ENCODE data around the gene PPP3R1. TPM values are rescaled to one million over a fixed set of nuclear protein-coding genes. Genes with fewer than 3 reads are reported as not detected.

Gene PPP3R1
- total and polyA plus RNA-seq, 9 of the 15 experiments (the other 6 are each of a cell fraction or from before 2014, with no cell fraction given) = 3.7 to 70.0 (median 24.8) TPM

DNA sequence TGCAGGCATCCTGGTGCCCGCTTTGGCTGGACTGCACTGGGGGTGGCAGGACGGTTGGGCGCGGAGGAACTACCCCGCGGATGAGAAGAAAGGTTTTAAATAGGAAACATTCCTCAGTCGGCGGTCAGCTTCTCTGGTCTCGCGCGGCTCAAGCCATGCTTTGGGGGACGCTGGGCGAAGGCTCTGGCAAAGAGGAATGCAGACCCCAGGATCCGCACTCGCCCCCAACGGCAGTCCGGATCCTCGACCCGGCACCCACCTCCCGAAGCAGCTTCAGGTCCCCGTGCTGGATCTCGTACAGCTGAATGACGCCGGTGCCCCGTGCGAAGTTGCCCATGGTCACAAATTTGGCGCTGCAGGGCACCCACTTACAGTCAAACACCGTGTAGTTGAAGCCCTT, 95.3 kb downstream of the PPP3R1 start:
- no peak for FAIRE-seq
- ChIA-PET POLR2A (interaction anchor here (0.5 to 2.2 kb wide), 6 partner anchors 10 to 640 kb away, joined by 3 to 6 read pairs (median 4); partner anchors contain the start of gene C1D), CTCF (ENCODE audit: low intra/inter-chr PET ratio) (no interaction called here)
- in situ Hi-C loops (cut with MboI) = no loop called here
- H3K4me1 ChIP-seq (replicated peaks in 1 of 2; ENCODE audit: control insufficient read depth in 2 of 2, insufficient read depth in 2 of 2, low read length in 2 of 2) = peaks cover 2 to 13% of the 10 kb centered on the region in 2 experiments; a peak in 2 of 5 replicates
- H3K27me3 ChIP-seq (ENCODE audit: control insufficient read depth in 2 of 2, insufficient read depth in 2 of 2, low read length in 2 of 2) = no peaks in the 10 kb centered on the region
- ATAC-seq = peak; percentile 35
- H2AFZ ChIP-seq (ENCODE audit: low read depth, low read length) = peak overlapping the region; percentile 97
- H3K9me3 ChIP-seq (replicated peaks; ENCODE audit: control insufficient read depth, insufficient read depth, low read depth, low read length) = no peaks in the 10 kb centered on the region
- peak overlapping the region; percentile 98 for H3K27ac ChIP-seq (ENCODE audit: extremely low read depth, low read depth, low read length)
- intact Hi-C loops (cut with micrococcal nuclease) = loop anchor here (2.0 kb wide), 1 partner anchor 22 kb away; no protein-coding TSS in a partner anchor
- BruUV-seq (replicated peaks) = TSS peak; percentile 79
- no peaks in the 10 kb centered on the region for H3K9me1 ChIP-seq (ENCODE audit: control insufficient read depth, insufficient read depth, low read length)
- peak in 2 of 4 experiments; percentile 16 to 25 for DNase-seq (ENCODE audit: extremely low read depth in 1 of 4, low spot score in 3 of 4)
- H4K20me1 ChIP-seq (replicated peaks; ENCODE audit: control insufficient read depth, insufficient read depth, low read length) = no peaks in the 10 kb centered on the region
- under 1% methylated on average over 28 of the region's 28 CpGs for WGBS (ENCODE audit: insufficient coverage, low coverage, missing lambda C conversion rate)
- H3K9ac ChIP-seq (ENCODE audit: insufficient read depth in 1 of 2, low read depth in 2 of 2, low read length in 2 of 2) = peak overlapping the region; percentile 93 to 97
- peaks cover 57% of the 10 kb centered on the region for H3K79me2 ChIP-seq (ENCODE audit: control insufficient read depth, insufficient read depth, low read length)
- peak overlapping the region; percentile 71 for H3K4me3 ChIP-seq
- peaks cover 30% of the 10 kb centered on the region for H3K36me3 ChIP-seq (ENCODE audit: control insufficient read depth, insufficient read depth, low read length)
- peak overlapping the region; percentile 95 for H3K4me2 ChIP-seq (ENCODE audit: insufficient read depth, low read length)
- TF ChIP-seq GTF2F1 (IDR thresholded peaks at IDR 0.05; ENCODE audit: low read depth, low read length) (no peak), NUFIP1 (IDR thresholded peaks at IDR 0.05; ENCODE audit: partially characterized antibody) (no peak), PPARD (CRISPR knock-in tag; IDR thresholded peaks at IDR 0.05) (no peak), HDAC8 (tag; IDR thresholded peaks at IDR 0.05) (no peak), ZBTB7A (IDR thresholded peaks at IDR 0.05; ENCODE audit: borderline replicate concordance, control insufficient read depth, low read depth, low read length) (0 out of 2 replicates have a peak, but pooled peaks have one; percentile 32), HNRNPH1 (optimal IDR thresholded peaks at IDR 0.05; ENCODE audit: low read depth, low read length) (no peak), GABPA (tag; conservative IDR thresholded peaks at IDR 0.05; ENCODE audit: low read depth) (no peak)
- TF ChIP-seq, protein P1, sequence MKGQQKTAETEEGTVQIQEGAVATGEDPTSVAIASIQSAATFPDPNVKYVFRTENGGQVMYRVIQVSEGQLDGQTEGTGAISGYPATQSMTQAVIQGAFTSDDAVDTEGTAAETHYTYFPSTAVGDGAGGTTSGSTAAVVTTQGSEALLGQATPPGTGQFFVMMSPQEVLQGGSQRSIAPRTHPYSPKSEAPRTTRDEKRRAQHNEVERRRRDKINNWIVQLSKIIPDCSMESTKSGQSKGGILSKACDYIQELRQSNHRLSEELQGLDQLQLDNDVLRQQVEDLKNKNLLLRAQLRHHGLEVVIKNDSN (CRISPR knock-in tag; IDR thresholded peaks at IDR 0.05) = no peak
- TF ChIP-seq, protein P2, sequence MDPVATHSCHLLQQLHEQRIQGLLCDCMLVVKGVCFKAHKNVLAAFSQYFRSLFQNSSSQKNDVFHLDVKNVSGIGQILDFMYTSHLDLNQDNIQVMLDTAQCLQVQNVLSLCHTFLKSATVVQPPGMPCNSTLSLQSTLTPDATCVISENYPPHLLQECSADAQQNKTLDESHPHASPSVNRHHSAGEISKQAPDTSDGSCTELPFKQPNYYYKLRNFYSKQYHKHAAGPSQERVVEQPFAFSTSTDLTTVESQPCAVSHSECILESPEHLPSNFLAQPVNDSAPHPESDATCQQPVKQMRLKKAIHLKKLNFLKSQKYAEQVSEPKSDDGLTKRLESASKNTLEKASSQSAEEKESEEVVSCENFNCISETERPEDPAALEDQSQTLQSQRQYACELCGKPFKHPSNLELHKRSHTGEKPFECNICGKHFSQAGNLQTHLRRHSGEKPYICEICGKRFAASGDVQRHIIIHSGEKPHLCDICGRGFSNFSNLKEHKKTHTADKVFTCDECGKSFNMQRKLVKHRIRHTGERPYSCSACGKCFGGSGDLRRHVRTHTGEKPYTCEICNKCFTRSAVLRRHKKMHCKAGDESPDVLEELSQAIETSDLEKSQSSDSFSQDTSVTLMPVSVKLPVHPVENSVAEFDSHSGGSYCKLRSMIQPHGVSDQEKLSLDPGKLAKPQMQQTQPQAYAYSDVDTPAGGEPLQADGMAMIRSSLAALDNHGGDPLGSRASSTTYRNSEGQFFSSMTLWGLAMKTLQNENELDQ (CRISPR knock-in tag; IDR thresholded peaks at IDR 0.05; ENCODE audit: borderline replicate concordance) = no peak

Measured in K562 (cell line).